ENCODE results near the gene NPHS2. TPM values are rescaled to one million over a fixed set of nuclear protein-coding genes. Genes with fewer than 3 reads are reported as not detected.

NPHS2 gene
- total RNA-seq = not detected in 2 replicates

DNA sequence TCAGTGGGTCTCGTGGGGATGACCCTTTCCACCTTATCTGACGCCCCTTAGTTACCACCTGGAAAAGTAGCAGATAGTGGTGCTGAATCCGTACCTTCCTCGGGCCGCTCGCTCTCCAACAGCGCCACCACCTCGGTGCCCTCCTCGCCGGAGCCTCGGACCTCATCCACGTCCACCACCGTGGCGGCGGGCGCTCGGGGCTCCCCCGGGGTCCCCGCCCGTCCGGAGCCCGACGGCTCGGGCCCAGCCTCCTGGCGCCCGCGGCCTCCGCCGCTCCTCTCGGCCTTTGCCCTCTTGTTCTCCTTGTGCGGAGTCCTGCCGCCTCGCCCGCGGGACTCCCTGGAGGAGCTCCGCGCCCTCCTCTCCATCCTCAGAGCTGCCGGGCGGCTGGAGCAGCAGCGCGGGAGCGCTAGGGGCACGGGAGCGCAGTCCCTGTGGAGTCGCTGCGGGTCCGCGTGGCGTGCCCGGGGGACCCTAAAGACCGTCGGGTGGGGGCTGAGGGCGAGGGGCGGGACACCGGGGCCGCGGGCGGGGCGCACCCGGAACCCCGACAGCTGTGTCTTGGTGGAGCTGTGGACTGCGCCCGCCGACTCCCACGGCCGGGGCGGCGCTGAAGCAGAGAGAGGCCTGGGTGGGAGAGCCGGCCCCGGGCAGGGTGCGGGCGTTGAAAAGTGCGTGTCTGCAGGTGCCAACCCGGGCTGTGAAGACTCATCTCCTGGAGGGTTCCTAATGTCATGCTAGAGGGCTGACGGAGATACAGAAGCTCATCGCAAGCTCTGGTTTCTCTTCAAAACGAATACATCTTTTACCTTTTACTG lies at the start of gene NPHS2:
Gene NPHS2 (minus strand): TSS at position 452 of the 818 bp plus-strand sequence. CDS start 84 bp downstream, at position 368.

GRCh38 chr1:179591592-179592580 lies 16.1 kb upstream of the NPHS2 start, which contains the start of gene TDRD5:
TSS of gene TDRD5 (plus strand) at chr1:179591832. CDS start at chr1:179592616, 784 bp downstream.

Other genes with a start within 250 kb of the NPHS2 start
- not detected in 2 replicates for gene AXDND1, start 210.0 kb downstream of the NPHS2 start, total RNA-seq
- not detected in 2 replicates for gene TDRD5, start 15.9 kb upstream of the NPHS2 start, total RNA-seq
- not detected in 2 replicates for gene FAM163A, start 167.3 kb upstream of the NPHS2 start, total RNA-seq

Data from myometrial cell (primary cell).